GM23248 (cell line): Measurements from ENCODE around the gene HES4. TPM values are rescaled to one million over a fixed set of nuclear protein-coding genes. Genes with fewer than 3 reads are reported as not detected.

Experiments used
- DNase-seq: peaks from one replicate; pipeline ENCODE4 v3.0.0-alpha.2; 2015
- H2AFZ ChIP-seq: fragments of 200-600 bp; sonication (generic); 2 replicates; pipeline ENCODE4 v1.6.1; 2016; ENCODE audit warnings: antibody characterized with exemption
- H3F3A ChIP-seq: fragments of 200-600 bp; sonication (generic); 2 replicates; pipeline ENCODE4 v1.6.1; 2016; ENCODE audit warnings: mild to moderate bottlenecking, antibody characterized with exemption, mixed run types; ENCODE audit not compliant: insufficient read depth
- H3K27ac ChIP-seq: fragments of 200-600 bp; sonication (generic); 2 replicates; pipeline ENCODE4 v1.5.1; 2016; ENCODE audit warnings: mild to moderate bottlenecking
- H3K27me3 ChIP-seq: fragments of 200-600 bp; sonication (generic); replicated peaks from 2 replicates; pipeline ENCODE4 v1.6.1; 2016; ENCODE audit warnings: mild to moderate bottlenecking; ENCODE audit not compliant: insufficient read depth
- H3K36me3 ChIP-seq: fragments of 200-600 bp; sonication (generic); 2 replicates; pipeline ENCODE4 v1.6.1; 2016; ENCODE audit warnings: low read depth, mild to moderate bottlenecking
- H3K4me1 ChIP-seq: fragments of 200-600 bp; sonication (generic); 2 replicates; pipeline ENCODE4 v1.6.1; 2016; ENCODE audit warnings: mild to moderate bottlenecking; ENCODE audit not compliant: insufficient read depth
- H3K4me2 ChIP-seq: fragments of 200-600 bp; sonication (generic); one replicate; pipeline ENCODE4 v1.6.1; 2016; ENCODE audit warnings: mild to moderate bottlenecking; ENCODE audit not compliant: unreplicated experiment
- H3K4me3 ChIP-seq: fragments of 200-600 bp; sonication (generic); 2 replicates; pipeline ENCODE4 v1.5.1; 2016; ENCODE audit warnings: mild to moderate bottlenecking
- H3K79me2 ChIP-seq: fragments of 200-600 bp; sonication (generic); 2 replicates; pipeline ENCODE4 v1.6.1; 2016; ENCODE audit warnings: mild to moderate bottlenecking; ENCODE audit not compliant: insufficient read depth
- H3K9ac ChIP-seq: fragments of 200-600 bp; sonication (generic); 2 replicates; pipeline ENCODE4 v1.6.1; 2016; ENCODE audit warnings: mild to moderate bottlenecking
- H3K9me2 ChIP-seq: fragments of 200-600 bp; sonication (generic); 2 replicates; pipeline ENCODE4 v1.6.1; 2016; ENCODE audit warnings: mixed run types, mild to moderate bottlenecking, moderate library complexity; ENCODE audit not compliant: insufficient read depth
- H3K9me3 ChIP-seq: fragments of 200-600 bp; sonication (generic); one replicate; pipeline ENCODE4 v1.6.1; 2017; ENCODE audit warnings: low read depth
- H4K20me1 ChIP-seq: fragments of 200-600 bp; sonication (generic); 2 replicates; pipeline ENCODE4 v1.6.0; 2016; ENCODE audit not compliant: insufficient read depth
- EZH2 ChIP-seq: fragments of 200-600 bp; sonication (generic); IDR thresholded peaks from 2 replicates; pipeline ENCODE4 v1.6.1; 2018; ENCODE audit warnings: antibody characterized with exemption, mild to moderate bottlenecking; ENCODE audit not compliant: insufficient read depth, poor library complexity, severe bottlenecking
- EZH2phosphoT487 ChIP-seq: fragments of 200-600 bp; sonication (generic); IDR thresholded peaks from 2 replicates; pipeline ENCODE4 v1.6.1; 2018; ENCODE audit warnings: antibody characterized with exemption, moderate library complexity, mild to moderate bottlenecking, low read depth; ENCODE audit not compliant: insufficient read depth
- WGBS, 2 experiments: methylation state at CpG; one replicate each; pipeline ENCODE4 v1.1.6; 2015 to 2017; ENCODE audit warnings: low lambda C conversion rate in 2 of 2, low coverage in 1 of 2; ENCODE audit errors: missing lambda C conversion rate in 2 of 2; 5-methylcytosine and 5-hydroxymethylcytosine counted together
- in situ Hi-C: fragments of 300-500 bp; cut with MboI; formaldehyde crosslinking; loops from 2 replicates; pipeline ENCODE4 v1.15.0; 2020
- polyA plus RNA-seq: library from polyadenylated mRNA; unstranded; fragments of >200 nt; fragmentation: Nextera tagmentation; extraction: Ambion mirVana; gene quantifications from 2 replicates; pipeline ENCODE4 v1.2.1, GENCODE V29; 2016
- total RNA-seq: library from RNA; depleted of rRNA; stranded (reverse); fragments of >200 nt; shearing (Covaris generic); gene quantifications from 2 replicates; pipeline ENCODE4 v1.2.3, GENCODE V29; 2014

Gene HES4
- total and polyA plus RNA-seq, 2 experiments from 2014 or later: 3.1 to 4.1 TPM

DNA sequence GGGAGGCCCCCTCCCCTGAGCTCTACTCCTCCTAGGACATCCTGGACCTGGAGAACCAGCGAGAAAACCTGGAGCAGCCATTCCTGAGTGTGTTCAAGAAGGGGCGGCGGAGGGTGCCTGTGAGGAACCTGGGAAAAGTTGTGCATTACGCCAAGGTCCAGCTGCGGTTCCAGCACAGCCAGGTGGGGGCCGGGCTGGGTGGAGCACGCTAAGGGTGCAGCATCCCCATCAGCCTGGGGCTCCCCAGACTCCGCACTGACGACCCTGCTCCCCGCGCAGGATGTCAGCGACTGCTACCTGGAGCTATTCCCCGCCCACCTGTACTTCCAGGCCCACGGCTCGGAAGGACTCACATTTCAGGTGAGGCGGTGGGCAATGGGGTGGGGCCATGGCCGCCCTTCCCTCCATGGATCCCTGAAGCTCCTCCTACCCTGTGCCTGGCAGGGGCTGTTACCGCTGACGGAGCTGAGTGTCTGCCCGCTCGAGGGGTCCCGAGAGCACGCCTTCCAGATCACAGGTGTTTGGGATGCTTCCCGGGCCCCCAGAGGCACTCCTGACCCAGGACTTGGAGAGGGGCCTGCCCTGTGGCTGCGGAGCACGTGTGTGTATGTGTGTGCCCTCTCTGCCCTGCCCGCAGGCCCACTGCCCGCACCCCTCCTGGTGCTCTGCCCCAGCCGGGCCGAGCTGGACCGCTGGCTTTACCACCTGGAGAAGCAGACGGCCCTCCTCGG lies 29.5 kb downstream of the HES4 start:
- H4K20me1 ChIP-seq: no peaks in the 10 kb centered on the region
- DNase-seq: no peak
- in situ Hi-C loops: no loop called here
- H3K4me2 ChIP-seq: no peak overlapping the region
- H3K79me2 ChIP-seq: no peaks in the 10 kb centered on the region
- H3F3A ChIP-seq: no peaks in the 10 kb centered on the region
- TF ChIP-seq EZH2 (no peak), EZH2phosphoT487 (no peak)
- H3K9ac ChIP-seq: no peak overlapping the region
- H3K36me3 ChIP-seq: no peaks in the 10 kb centered on the region
- no peak overlapping the region for H3K27ac ChIP-seq
- 0 out of 2 replicates have a peak, but pooled peaks cover 9% of the 10 kb centered on the region for H3K4me1 ChIP-seq
- no peaks in the 10 kb centered on the region for H3K27me3 ChIP-seq
- no peak overlapping the region for H3K4me3 ChIP-seq
- no peak overlapping the region for H2AFZ ChIP-seq
- H3K9me3 ChIP-seq: no peaks in the 10 kb centered on the region
- no peaks in the 10 kb centered on the region for H3K9me2 ChIP-seq
- 33 to 34% methylated on average over 25 to 26 of the region's 33 CpGs for WGBS, 2 experiments

DNA sequence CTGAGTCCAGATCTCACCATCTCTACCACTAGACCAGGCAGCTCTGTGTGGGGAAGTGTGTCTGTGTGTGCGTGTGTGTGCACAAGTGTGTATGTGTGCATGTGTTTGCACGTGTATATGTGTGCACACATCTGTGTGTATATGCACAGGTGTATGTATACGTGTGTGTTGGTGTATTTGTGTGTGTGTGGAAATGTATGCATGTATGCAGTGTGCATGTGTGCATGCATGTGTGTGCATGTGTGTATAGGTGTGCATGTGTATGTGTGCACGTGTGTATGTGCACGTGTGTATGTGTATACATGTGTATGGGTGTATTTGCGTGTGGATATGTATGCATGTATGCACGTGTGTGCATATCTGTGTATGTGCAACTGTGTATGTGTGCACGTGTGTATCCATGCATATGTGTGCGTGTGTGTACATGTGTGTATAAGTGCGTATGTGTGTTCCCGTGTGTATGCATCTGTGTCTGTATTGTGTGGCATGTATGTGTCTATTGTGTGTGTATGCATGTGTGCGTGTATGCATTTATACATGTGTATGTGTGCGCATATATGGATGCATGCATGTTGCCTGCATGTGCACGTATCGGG lies 30.5 kb downstream of the HES4 start:
- no peak for DNase-seq
- no peak overlapping the region for H2AFZ ChIP-seq
- H3K4me1 ChIP-seq: 0 out of 2 replicates have a peak, but pooled peaks cover 9% of the 10 kb centered on the region
- no peaks in the 10 kb centered on the region for H3K36me3 ChIP-seq
- H3K79me2 ChIP-seq: no peaks in the 10 kb centered on the region
- H3F3A ChIP-seq: no peaks in the 10 kb centered on the region
- no peak overlapping the region for H3K4me3 ChIP-seq
- H3K9ac ChIP-seq: no peak overlapping the region
- TF ChIP-seq EZH2 (no peak), EZH2phosphoT487 (no peak)
- H3K9me3 ChIP-seq: no peaks in the 10 kb centered on the region
- no peaks in the 10 kb centered on the region for H4K20me1 ChIP-seq
- no peaks in the 10 kb centered on the region for H3K27me3 ChIP-seq
- H3K9me2 ChIP-seq: no peaks in the 10 kb centered on the region
- in situ Hi-C loops: no loop called here
- 76 to 79% methylated on average over 15 of the region's 15 CpGs for WGBS, 2 experiments
- no peak overlapping the region for H3K4me2 ChIP-seq
- H3K27ac ChIP-seq: no peak overlapping the region

DNA sequence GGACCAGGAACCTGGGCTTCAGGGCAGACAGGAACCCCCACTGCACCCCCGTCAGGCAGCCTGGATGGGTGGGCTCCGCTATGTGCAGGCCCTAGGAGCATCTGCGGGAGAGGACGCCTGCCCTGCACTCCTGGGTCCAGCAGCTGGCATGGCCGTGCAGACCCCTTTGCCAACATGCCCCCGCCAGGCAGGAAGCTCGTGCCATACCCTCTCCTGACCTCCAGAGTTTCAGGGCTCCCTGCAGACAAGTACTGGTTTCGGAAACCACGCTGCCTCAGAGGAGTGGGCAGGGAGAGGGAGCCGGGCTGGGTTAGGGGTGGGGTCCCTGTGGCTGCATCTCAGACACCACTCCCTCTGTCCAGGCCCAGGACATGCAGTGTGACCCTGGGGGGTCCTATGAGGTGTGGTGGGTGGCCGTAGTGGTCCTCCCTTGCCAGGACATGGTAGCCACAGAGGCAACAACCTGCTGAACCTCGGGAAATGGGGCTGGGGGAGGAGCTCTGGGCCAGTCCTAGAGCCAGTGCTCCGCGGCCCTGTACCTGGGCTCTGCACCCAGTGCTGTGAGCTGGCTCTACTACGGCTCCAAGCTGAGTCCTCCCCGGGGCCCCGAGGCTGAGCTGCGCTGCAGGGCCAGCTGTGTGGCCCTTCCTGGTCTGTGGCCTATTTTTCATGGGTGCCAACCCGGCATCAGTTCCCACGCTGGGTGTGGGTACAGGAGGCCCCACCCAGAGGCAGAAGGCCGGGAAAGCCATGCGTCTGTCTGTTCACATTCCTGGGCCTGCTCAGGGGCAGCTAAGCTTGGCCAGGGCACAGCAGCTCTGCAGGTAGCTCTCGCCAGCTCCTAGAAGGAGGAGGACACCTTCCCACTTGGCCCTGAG lies 32.2 kb downstream of the HES4 start:
- Histone ChIP-seq H3K27ac (no peak overlapping the region), H3K79me2 (no peaks in the 10 kb centered on the region), H2AFZ (no peak overlapping the region), H3K36me3 (no peaks in the 10 kb centered on the region), H3K4me2 (peak overlapping the region; percentile 77), H3K9ac (no peak overlapping the region), H3K9me2 (no peaks in the 10 kb centered on the region), H4K20me1 (no peaks in the 10 kb centered on the region), H3F3A (no peaks in the 10 kb centered on the region), H3K4me3 (no peak overlapping the region), H3K4me1 (0 out of 2 replicates have a peak, but pooled peaks cover 9% of the 10 kb centered on the region), H3K27me3 (no peaks in the 10 kb centered on the region), H3K9me3 (no peaks in the 10 kb centered on the region)
- in situ Hi-C loops: no loop called here
- TF ChIP-seq EZH2 (no peak), EZH2phosphoT487 (no peak)
- DNase-seq: no peak
- WGBS, 2 experiments: 76 to 83% methylated on average over 19 to 22 of the region's 23 CpGs

DNA sequence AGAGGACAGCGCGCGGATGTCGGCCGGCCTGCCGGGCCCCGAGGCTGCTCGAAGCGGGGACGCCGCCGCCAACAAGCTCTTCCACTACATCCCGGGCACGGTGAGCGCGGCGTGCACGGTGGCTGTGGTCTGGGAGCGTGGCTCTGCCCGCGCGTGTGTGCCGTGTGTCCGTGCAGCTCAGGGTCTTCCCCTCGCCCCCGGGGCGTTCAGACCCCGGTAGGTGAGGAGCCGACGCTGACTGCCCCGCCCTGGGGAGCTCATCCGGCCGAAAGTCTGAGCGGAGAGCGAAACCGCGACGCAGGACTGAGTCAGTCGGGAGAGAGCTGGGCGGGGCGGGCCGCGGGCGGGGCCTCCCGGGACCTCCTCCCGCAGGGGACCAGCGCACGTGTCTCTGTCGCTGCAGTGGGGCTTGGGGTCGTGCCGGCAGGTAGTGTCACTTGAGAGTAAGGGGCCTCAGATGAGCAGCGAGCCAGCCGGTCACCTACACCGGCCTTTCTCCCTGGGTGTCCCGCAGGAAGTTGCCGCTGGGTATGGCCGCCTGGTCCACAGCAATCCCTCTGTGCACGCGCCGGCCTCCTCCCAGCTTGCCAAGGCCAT lies 33.1 kb downstream of the HES4 start:
- H3K4me3 ChIP-seq: peak overlapping the region; percentile 75
- peak; percentile 90 for DNase-seq
- 0 out of 2 replicates have a peak, but pooled peaks cover 9% of the 10 kb centered on the region for H3K4me1 ChIP-seq
- no peaks in the 10 kb centered on the region for H3K9me3 ChIP-seq
- H3K27me3 ChIP-seq: no peaks in the 10 kb centered on the region
- H3K36me3 ChIP-seq: no peaks in the 10 kb centered on the region
- no peaks in the 10 kb centered on the region; the same call in 1 of the 2 replicates for H3K79me2 ChIP-seq
- 2 to 3% methylated on average over 54 to 58 of the region's 60 CpGs for WGBS, 2 experiments
- H3F3A ChIP-seq: no peaks in the 10 kb centered on the region
- peak overlapping the region; percentile 69 for H2AFZ ChIP-seq
- H3K9ac ChIP-seq: peak overlapping the region; percentile 78
- no peaks in the 10 kb centered on the region for H3K9me2 ChIP-seq
- no peak for TF ChIP-seq EZH2
- no peak for TF ChIP-seq EZH2phosphoT487
- H3K4me2 ChIP-seq: peak overlapping the region; percentile 77
- in situ Hi-C loops: no loop called here
- no peaks in the 10 kb centered on the region for H4K20me1 ChIP-seq
- peak overlapping the region; percentile 67 for H3K27ac ChIP-seq
